MG63 (cell line): ENCODE results near the gene CACNA1C. TPM values are rescaled to one million over a fixed set of nuclear protein-coding genes. Genes with fewer than 3 reads are reported as not detected.

Experiments
- DNase-seq: peaks from one replicate; pipeline ENCODE4 v3.0.0-alpha.2; 2020
- H3K27me3 ChIP-seq: fragments of 250-450 bp; sonication (Bioruptor Pico); 2 replicates; pipeline ENCODE4 v1.5.1; 2020; ENCODE audit warnings: mild to moderate bottlenecking, moderate library complexity
- H3K36me3 ChIP-seq: fragments of 250-450 bp; sonication (Bioruptor Pico); 2 replicates; pipeline ENCODE4 v1.5.1; 2020; ENCODE audit warnings: mild to moderate bottlenecking, moderate library complexity
- H3K4me3 ChIP-seq: fragments of 250-450 bp; sonication (Bioruptor Pico); 2 replicates; pipeline ENCODE4 v1.5.1; 2020; ENCODE audit warnings: mild to moderate bottlenecking, moderate library complexity
- H3K9me3 ChIP-seq: fragments of 250-450 bp; sonication (Bioruptor Pico); 2 replicates; pipeline ENCODE4 v1.5.1; 2020; ENCODE audit warnings: mild to moderate bottlenecking, moderate library complexity
- total RNA-seq: library from RNA; depleted of rRNA; stranded (reverse); fragments of >200 nt; shearing (Covaris generic); gene quantifications from 2 replicates; pipeline ENCODE4 v1.2.3, GENCODE V29; 2014; ENCODE audit warnings: low replicate concordance

The CACNA1C gene
- total RNA-seq, 1 experiment from 2014 or later = 1.4 TPM

DNA sequence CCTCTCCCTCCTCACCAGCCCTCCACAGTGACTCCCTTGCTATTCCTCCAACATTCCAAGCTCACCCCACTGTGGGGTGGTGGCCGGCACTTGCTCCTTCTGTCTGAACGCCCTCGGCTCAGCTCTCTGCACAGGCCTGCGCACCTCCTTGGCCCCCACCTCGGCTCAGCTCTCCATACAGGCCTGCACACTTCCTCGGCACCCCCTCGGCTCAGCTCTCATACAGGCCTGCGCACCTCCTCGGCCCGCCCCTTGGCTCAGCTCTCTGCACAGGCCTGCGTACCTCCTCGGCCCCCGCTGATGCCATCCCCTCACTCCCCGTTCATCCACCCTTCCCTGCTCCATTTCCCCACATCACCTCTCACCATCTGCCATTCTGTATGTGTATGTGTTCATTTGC is 409.3 kb downstream of the CACNA1C start:
- H3K27me3 ChIP-seq = no peaks in the 10 kb centered on the region
- H3K9me3 ChIP-seq = no peaks in the 10 kb centered on the region
- no peak for DNase-seq
- H3K4me3 ChIP-seq = no peak overlapping the region
- H3K36me3 ChIP-seq = no peaks in the 10 kb centered on the region

GRCh38 chr12:2463719-2464118 is 410.9 kb downstream of the CACNA1C start:
- DNase-seq = no peak
- no peaks in the 10 kb centered on the region for H3K27me3 ChIP-seq
- no peak overlapping the region for H3K4me3 ChIP-seq
- no peaks in the 10 kb centered on the region for H3K36me3 ChIP-seq
- no peaks in the 10 kb centered on the region for H3K9me3 ChIP-seq

GRCh38 chr12:2465681-2466080 is 412.9 kb downstream of the CACNA1C start:
- Histone ChIP-seq H3K4me3 (no peak overlapping the region), H3K9me3 (no peaks in the 10 kb centered on the region), H3K27me3 (no peaks in the 10 kb centered on the region), H3K36me3 (no peaks in the 10 kb centered on the region)
- DNase-seq = no peak

- no peak overlapping the region for H3K4me3 ChIP-seq
- no peak for DNase-seq
- H3K36me3 ChIP-seq = no peaks in the 10 kb centered on the region
- no peaks in the 10 kb centered on the region for H3K27me3 ChIP-seq
- H3K9me3 ChIP-seq = no peaks in the 10 kb centered on the region
Observed at GRCh38 chr12:2466211-2466610, 413.4 kb downstream of the CACNA1C start.

DNA sequence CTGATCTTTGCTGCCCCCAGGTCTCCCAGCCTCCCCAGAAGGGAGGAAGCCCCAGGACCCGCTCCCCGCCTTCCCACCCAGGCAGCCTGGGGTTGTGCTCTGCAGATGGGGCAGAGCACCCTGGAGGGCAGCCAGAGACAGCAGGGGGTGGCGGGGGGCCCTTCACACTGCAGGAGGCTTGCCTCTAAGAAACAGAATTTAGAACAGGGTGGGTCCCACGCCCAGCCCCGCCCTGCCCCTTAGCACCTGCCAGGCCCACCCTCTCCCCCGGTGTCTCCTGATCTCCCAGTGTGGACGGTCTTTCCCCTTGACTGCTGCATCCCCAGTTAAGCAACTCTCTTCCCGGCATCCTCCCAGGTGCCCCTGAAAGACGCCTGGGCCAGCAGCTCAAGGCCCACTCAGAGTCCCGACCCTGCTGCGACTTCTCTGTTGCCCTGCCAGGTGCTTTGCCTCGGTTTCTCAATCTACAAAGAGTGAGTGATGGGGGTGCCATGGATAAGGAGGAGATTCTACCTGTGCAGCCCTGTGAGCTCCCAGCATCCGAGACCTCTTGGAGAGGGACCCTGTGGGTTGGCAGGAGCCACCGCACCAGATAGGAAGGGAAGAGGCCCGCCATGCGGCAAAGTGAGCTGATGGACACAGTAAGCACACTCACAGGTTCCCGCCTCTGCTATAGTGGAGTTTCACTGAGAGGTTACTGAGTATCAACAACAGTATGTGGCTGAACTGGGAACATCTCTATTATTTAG is 414.8 kb downstream of the CACNA1C start:
- no peaks in the 10 kb centered on the region for H3K36me3 ChIP-seq
- DNase-seq = no peak
- no peaks in the 10 kb centered on the region for H3K27me3 ChIP-seq
- H3K9me3 ChIP-seq = no peaks in the 10 kb centered on the region
- H3K4me3 ChIP-seq = no peak overlapping the region

GRCh38 chr12:2475984-2476383 is 423.2 kb downstream of the CACNA1C start:
- no peak for DNase-seq
- no peaks in the 10 kb centered on the region for H3K27me3 ChIP-seq
- H3K4me3 ChIP-seq = no peak overlapping the region
- H3K9me3 ChIP-seq = no peaks in the 10 kb centered on the region
- no peaks in the 10 kb centered on the region for H3K36me3 ChIP-seq

GRCh38 chr12:2477009-2477766 is 424.4 kb downstream of the CACNA1C start:
- DNase-seq = no peak
- Histone ChIP-seq H3K36me3 (no peaks in the 10 kb centered on the region), H3K4me3 (no peak overlapping the region), H3K9me3 (no peaks in the 10 kb centered on the region), H3K27me3 (no peaks in the 10 kb centered on the region)

- Histone ChIP-seq H3K9me3 (no peaks in the 10 kb centered on the region), H3K27me3 (no peaks in the 10 kb centered on the region), H3K36me3 (no peaks in the 10 kb centered on the region), H3K4me3 (no peak overlapping the region)
- no peak for DNase-seq
Observed at GRCh38 chr12:2479851-2480535, 427.2 kb downstream of the CACNA1C start.

- Histone ChIP-seq H3K27me3 (no peaks in the 10 kb centered on the region), H3K4me3 (no peak overlapping the region), H3K9me3 (no peaks in the 10 kb centered on the region), H3K36me3 (no peaks in the 10 kb centered on the region)
- DNase-seq = no peak
Observed at GRCh38 chr12:2481346-2481745, 428.6 kb downstream of the CACNA1C start.

- no peaks in the 10 kb centered on the region for H3K27me3 ChIP-seq
- no peak overlapping the region for H3K4me3 ChIP-seq
- no peaks in the 10 kb centered on the region for H3K9me3 ChIP-seq
- DNase-seq = no peak
- H3K36me3 ChIP-seq = no peaks in the 10 kb centered on the region
Observed at GRCh38 chr12:2481951-2482350, 429.2 kb downstream of the CACNA1C start.

GRCh38 chr12:2482938-2483660 is 430.3 kb downstream of the CACNA1C start:
- Histone ChIP-seq H3K4me3 (no peak overlapping the region), H3K36me3 (no peaks in the 10 kb centered on the region), H3K9me3 (no peaks in the 10 kb centered on the region), H3K27me3 (no peaks in the 10 kb centered on the region)
- DNase-seq = no peak

DNA sequence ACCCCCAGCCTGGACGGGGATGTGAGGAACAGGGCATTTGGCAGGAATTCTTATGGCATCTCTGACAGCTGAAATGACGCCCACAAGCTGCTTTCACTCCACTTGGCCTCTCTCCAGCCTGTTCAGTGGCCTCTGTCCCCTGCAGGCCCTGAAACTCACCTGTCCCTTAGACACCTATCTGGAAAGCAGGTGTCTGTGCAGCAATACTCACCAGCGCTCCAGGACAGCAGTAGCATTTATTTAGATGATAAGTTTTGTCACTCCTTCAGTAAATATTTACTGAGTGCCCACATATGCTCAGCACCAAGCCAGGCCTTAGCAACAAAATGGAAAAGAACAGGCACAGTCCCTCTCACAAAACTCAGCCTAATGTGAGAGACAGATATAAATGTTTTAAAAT is 430.9 kb downstream of the CACNA1C start:
- Histone ChIP-seq H3K36me3 (no peaks in the 10 kb centered on the region), H3K4me3 (no peak overlapping the region), H3K9me3 (no peaks in the 10 kb centered on the region), H3K27me3 (no peaks in the 10 kb centered on the region)
- no peak for DNase-seq

DNA sequence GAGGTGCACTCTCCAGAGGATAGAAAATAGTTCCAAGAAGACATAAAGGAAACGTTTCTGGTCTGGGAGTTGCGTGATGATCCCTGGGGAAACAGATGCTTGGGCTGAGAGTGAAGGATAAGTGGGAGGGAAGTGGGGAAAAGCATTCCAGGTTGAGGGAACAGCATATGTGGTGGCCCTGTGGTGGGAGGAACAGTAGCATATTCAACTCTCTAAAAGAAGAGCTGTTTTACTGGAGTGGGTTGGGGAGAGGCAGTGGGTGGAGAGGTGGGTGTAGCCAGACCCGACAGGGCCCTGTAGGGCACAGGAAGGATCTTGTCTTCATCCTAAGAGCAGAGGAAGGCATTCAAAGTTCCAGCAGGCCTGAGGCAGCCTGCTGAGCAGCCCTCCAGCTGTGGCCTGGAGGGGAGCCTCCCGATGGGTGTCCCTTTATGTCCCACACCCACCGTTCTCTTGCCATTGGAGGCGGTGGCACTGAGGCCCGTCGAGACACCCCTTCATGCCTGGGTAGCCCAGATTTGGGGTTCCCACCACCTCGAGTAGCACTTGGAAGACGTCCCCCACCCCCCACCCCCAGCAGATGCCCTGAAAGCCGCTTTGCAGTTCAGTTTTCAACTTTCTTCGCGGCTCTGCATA is 431.5 kb downstream of the CACNA1C start:
- no peak for DNase-seq
- Histone ChIP-seq H3K36me3 (no peaks in the 10 kb centered on the region), H3K27me3 (no peaks in the 10 kb centered on the region)

GRCh38 chr12:2485681-2486080 is 432.9 kb downstream of the CACNA1C start:
- no peak for DNase-seq
- H3K27me3 ChIP-seq = no peaks in the 10 kb centered on the region
- no peaks in the 10 kb centered on the region for H3K36me3 ChIP-seq
- H3K4me3 ChIP-seq = no peak overlapping the region
- H3K9me3 ChIP-seq = no peaks in the 10 kb centered on the region

More for the DNA sequence above, 431.5 kb downstream of the CACNA1C start:
- Histone ChIP-seq H3K9me3 (no peaks in the 10 kb centered on the region), H3K4me3 (no peak overlapping the region)

DNA sequence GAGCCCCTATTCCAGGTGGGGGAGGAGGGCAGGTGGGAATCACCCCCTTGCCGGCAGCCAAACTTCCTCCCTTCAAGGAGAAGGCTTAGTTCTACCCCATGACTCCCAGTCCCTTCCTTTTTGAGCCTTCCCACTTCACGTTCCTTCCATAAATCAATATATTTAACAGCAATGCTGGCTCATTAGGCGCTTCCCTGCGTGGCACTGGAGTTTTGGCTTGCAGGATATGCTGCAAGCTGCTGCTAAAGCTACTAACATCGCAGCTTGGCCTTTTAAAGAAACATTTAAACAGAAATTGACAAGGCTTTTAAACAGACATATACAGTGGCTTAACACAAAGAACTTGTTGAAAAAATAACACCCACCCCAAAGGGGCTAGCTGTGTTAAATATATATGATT is 434.0 kb downstream of the CACNA1C start:
- Histone ChIP-seq H3K9me3 (no peaks in the 10 kb centered on the region), H3K4me3 (no peak overlapping the region), H3K27me3 (no peaks in the 10 kb centered on the region), H3K36me3 (no peaks in the 10 kb centered on the region)
- DNase-seq = no peak

GRCh38 chr12:2487278-2487677 is 434.5 kb downstream of the CACNA1C start:
- Histone ChIP-seq H3K9me3 (no peaks in the 10 kb centered on the region), H3K4me3 (no peak overlapping the region), H3K27me3 (no peaks in the 10 kb centered on the region), H3K36me3 (no peaks in the 10 kb centered on the region)
- no peak for DNase-seq
